Effector memory CD4-positive, alpha-beta T cell (primary cell): ENCODE data around the gene NEURL1B.

Experiments used
- DNase-seq, 3 donors: peaks; one replicate each; pipeline ENCODE4 v3.0.0-alpha.2; 2020
- H3K27ac ChIP-seq: 2 replicates; pipeline ENCODE4 v1.7.0; 2013; ENCODE audit warnings: mild to moderate bottlenecking, low read length, moderate library complexity; ENCODE audit not compliant: insufficient read depth, poor library complexity, severe bottlenecking
- H3K27me3 ChIP-seq: replicated peaks from 2 replicates; pipeline ENCODE4 v1.7.0; 2013; ENCODE audit warnings: mild to moderate bottlenecking, low read length; ENCODE audit not compliant: insufficient read depth, control insufficient read depth, poor library complexity, severe bottlenecking
- H3K36me3 ChIP-seq: 2 replicates; pipeline ENCODE4 v1.7.0; 2013; ENCODE audit warnings: mild to moderate bottlenecking, low read length, moderate library complexity; ENCODE audit not compliant: control insufficient read depth, insufficient read depth
- H3K4me1 ChIP-seq: 2 replicates; pipeline ENCODE4 v1.7.0; 2013; ENCODE audit warnings: low read length, mild to moderate bottlenecking; ENCODE audit not compliant: control insufficient read depth, insufficient read depth, poor library complexity, severe bottlenecking
- H3K4me3 ChIP-seq: 2 replicates; pipeline ENCODE4 v1.7.0; 2013; ENCODE audit warnings: low read length, low read depth, mild to moderate bottlenecking; ENCODE audit not compliant: insufficient read depth, poor library complexity, severe bottlenecking
- H3K9me3 ChIP-seq: 2 replicates; pipeline ENCODE4 v1.7.0; 2013; ENCODE audit warnings: mild to moderate bottlenecking, low read length, moderate library complexity; ENCODE audit not compliant: control insufficient read depth

NEURL1B gene

GRCh38 chr5:172642486-172642885 is 1.4 kb downstream of the NEURL1B start:
- Histone ChIP-seq H3K4me3 (no peak overlapping the region), H3K27me3 (no peaks in the 10 kb centered on the region), H3K27ac (no peak overlapping the region), H3K9me3 (no peaks in the 10 kb centered on the region), H3K4me1 (peaks cover 2% of the 10 kb centered on the region), H3K36me3 (no peaks in the 10 kb centered on the region)
- no peak for DNase-seq

DNA sequence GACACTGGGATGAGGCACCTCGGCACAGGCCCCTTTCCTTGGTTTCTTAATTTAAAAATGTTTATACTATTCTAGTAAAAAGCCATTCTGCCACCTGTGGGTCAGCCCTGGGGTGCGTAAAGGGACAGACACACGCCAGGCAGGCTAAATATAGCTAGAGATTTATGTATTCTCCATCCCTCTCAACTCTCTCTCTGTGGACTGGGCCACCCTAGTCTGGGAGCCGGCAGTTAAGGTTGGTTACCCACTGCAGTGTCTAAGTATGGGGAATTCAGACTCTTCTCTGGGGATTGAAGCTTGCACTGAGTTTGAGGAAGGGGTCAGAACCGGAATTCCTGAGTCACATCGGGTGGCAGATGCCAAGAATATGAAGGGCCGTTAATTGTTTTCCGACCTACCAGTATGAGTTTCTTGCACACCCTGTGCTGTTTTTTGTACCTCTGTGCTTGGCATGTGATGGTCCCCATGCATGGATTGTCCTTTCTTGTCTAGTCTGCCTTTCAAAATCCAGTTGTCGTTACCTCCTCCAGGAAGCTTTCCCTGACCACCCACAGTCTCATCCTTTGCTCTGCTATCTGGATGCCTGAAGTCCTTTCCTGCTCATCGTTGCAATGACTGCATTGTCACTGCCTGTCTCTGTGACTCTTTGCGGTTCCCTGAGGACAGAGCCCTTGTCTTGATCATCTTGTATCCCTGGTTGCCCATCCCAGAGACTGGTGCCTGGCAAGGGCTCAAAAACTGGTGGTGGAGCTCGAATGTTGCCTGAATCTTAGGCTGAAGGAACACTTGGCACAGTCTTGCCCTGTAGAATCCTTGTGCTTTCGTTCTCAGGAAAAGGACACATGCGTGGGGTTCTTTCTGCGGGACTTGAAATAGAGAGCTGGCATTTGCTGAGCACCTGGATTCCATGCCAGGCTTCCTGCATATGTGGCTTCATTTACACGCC is 2.1 kb downstream of the NEURL1B start:
- no peak for DNase-seq
- Histone ChIP-seq H3K27ac (no peak overlapping the region), H3K4me1 (peaks cover 2% of the 10 kb centered on the region), H3K27me3 (no peaks in the 10 kb centered on the region), H3K36me3 (no peaks in the 10 kb centered on the region), H3K4me3 (no peak overlapping the region), H3K9me3 (no peaks in the 10 kb centered on the region)

DNA sequence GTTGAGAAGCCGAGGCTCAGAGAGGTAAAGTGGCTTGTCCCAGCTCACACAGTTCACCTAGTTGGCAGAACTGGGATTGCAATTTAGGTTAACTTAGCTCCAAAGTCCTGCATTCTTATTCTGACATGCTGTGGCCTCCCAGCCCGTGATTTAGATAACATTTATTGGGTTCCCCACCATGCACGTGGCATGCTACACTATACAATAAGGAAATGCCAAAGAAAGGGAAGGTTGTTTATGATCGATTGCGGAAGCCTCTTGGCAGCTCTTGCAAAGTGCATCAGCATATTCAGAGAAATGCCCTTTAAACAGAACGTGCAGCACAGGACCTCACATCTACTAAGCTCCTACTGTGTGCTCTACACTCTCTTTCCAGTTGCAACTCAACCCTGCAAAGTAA is 3.2 kb downstream of the NEURL1B start:
- H3K4me3 ChIP-seq = no peak overlapping the region
- DNase-seq = no peak
- H3K4me1 ChIP-seq = peaks cover 2% of the 10 kb centered on the region

DNA sequence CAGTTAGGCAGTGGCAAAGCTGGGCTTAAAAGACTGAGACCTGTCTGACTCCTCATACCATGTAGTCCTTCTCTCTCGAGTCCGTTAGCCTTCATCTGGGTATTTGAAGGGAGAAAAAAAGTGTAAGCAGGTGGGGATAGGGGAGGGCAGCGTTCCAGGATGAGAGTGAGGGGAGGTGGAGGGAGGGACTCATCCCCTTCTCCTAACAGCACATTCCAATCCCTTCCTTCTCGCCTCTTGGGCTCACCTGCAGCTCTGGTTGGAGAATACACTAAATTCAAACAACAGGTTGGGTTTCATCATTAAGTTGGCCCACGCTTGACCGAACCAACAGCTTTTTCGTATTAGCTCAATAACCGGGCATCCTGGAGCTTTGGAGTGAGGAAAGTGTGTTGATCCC is 3.6 kb downstream of the NEURL1B start:
- no peak for DNase-seq

More for the DNA sequence above, 3.2 kb downstream of the NEURL1B start:
- Histone ChIP-seq H3K36me3 (no peaks in the 10 kb centered on the region), H3K9me3 (no peaks in the 10 kb centered on the region), H3K27ac (no peak overlapping the region), H3K27me3 (no peaks in the 10 kb centered on the region)

DNA sequence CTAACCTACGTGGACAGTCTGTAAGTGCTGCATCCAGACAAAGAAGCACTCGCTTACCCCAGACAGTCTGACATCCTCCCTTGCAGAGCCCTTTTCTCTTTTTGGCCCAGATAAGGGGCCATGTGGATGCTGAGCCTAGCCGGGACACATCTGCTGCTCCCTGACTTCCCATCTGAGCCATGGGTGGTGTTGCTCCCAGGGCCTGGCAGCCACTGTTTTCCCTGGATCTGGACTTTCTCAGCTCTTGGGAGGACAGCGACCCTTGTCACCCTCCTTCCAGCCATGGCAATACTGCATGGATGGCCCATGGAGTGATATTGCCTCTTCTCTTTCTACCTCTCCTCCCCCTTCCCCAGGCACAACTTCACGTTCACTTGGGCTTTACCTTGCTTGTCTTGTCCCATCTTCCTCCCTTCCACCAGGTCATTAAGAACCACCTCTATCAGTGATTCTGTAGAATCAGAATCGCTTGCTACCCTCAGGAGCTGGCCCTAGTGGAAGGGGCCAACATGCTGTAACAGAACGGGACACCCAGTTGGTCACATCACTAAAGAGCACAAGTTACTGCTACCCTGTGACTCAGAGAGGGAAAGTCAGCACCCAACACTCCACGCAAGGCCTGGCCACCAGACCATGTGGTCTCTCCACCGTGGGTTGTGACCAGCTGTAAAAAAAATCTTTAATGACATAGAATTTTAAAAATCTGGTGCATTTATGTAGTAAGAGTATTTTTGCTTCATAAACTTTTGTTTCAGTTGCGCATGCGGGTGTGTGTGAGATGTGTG is 4.4 kb downstream of the NEURL1B start:
- H3K9me3 ChIP-seq = no peaks in the 10 kb centered on the region
- no peak overlapping the region for H3K4me3 ChIP-seq
- DNase-seq = no peak
- H3K27me3 ChIP-seq = no peaks in the 10 kb centered on the region
- H3K36me3 ChIP-seq = no peaks in the 10 kb centered on the region
- no peak overlapping the region for H3K27ac ChIP-seq
- H3K4me1 ChIP-seq = peaks cover 2% of the 10 kb centered on the region

More for the DNA sequence above, 3.6 kb downstream of the NEURL1B start:
- H3K9me3 ChIP-seq = no peaks in the 10 kb centered on the region
- no peak overlapping the region for H3K4me3 ChIP-seq
- H3K27ac ChIP-seq = no peak overlapping the region
- no peaks in the 10 kb centered on the region for H3K27me3 ChIP-seq
- no peaks in the 10 kb centered on the region for H3K36me3 ChIP-seq
- peaks cover 2% of the 10 kb centered on the region for H3K4me1 ChIP-seq

GRCh38 chr5:172646716-172647285 is 5.7 kb downstream of the NEURL1B start:
- Histone ChIP-seq H3K4me3 (no peak overlapping the region), H3K27me3 (no peaks in the 10 kb centered on the region), H3K4me1 (no peaks in the 10 kb centered on the region), H3K9me3 (no peaks in the 10 kb centered on the region), H3K36me3 (no peaks in the 10 kb centered on the region), H3K27ac (no peak overlapping the region)
- DNase-seq = no peak

GRCh38 chr5:172647352-172648012 is 6.4 kb downstream of the NEURL1B start:
- Histone ChIP-seq H3K36me3 (no peaks in the 10 kb centered on the region), H3K27ac (no peak overlapping the region), H3K9me3 (no peaks in the 10 kb centered on the region), H3K4me3 (no peak overlapping the region), H3K4me1 (no peaks in the 10 kb centered on the region), H3K27me3 (no peaks in the 10 kb centered on the region)
- DNase-seq = no peak

DNA sequence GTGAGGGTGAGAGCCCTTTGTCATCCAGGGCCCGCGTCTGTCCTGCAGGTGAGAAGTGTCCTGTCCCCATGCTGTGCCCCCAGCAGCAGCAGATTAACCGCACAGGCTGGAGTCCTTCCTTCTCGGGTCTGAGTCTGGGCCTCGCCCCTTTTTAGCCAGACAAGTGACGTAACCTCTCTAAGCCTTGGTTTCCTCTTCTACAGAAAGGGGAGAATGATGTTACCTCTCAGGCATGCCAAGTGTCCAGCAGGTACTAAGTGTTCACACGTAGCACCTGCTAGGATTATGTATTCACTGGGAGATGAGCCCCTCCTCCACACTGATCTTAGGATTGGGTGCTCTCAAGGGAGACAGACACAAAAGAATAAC is 6.9 kb downstream of the NEURL1B start:
- H3K9me3 ChIP-seq = no peaks in the 10 kb centered on the region
- H3K4me1 ChIP-seq = no peaks in the 10 kb centered on the region
- H3K27me3 ChIP-seq = no peaks in the 10 kb centered on the region
- no peaks in the 10 kb centered on the region for H3K36me3 ChIP-seq
- H3K27ac ChIP-seq = no peak overlapping the region
- H3K4me3 ChIP-seq = no peak overlapping the region
- DNase-seq = no peak

- no peak overlapping the region for H3K27ac ChIP-seq
Observed at GRCh38 chr5:172648755-172649154, 7.7 kb downstream of the NEURL1B start.

More at GRCh38 chr5:172648755-172649154, 7.7 kb downstream of the NEURL1B start:
- DNase-seq = no peak
- Histone ChIP-seq H3K36me3 (no peaks in the 10 kb centered on the region), H3K4me1 (no peaks in the 10 kb centered on the region), H3K9me3 (no peaks in the 10 kb centered on the region), H3K4me3 (no peak overlapping the region), H3K27me3 (no peaks in the 10 kb centered on the region)
